GM19467 (cell line): Measurements from ENCODE around the gene EIF4E.

Source experiments
- ATAC-seq: cut with Tn5 transposase; IDR thresholded peaks from one replicate; pipeline ENCODE4 v1.9.1; 2021; ENCODE audit warnings: mild to moderate bottlenecking, moderate library complexity; ENCODE audit not compliant: unreplicated experiment

The EIF4E gene, protein sequence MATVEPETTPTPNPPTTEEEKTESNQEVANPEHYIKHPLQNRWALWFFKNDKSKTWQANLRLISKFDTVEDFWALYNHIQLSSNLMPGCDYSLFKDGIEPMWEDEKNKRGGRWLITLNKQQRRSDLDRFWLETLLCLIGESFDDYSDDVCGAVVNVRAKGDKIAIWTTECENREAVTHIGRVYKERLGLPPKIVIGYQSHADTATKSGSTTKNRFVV

DNA sequence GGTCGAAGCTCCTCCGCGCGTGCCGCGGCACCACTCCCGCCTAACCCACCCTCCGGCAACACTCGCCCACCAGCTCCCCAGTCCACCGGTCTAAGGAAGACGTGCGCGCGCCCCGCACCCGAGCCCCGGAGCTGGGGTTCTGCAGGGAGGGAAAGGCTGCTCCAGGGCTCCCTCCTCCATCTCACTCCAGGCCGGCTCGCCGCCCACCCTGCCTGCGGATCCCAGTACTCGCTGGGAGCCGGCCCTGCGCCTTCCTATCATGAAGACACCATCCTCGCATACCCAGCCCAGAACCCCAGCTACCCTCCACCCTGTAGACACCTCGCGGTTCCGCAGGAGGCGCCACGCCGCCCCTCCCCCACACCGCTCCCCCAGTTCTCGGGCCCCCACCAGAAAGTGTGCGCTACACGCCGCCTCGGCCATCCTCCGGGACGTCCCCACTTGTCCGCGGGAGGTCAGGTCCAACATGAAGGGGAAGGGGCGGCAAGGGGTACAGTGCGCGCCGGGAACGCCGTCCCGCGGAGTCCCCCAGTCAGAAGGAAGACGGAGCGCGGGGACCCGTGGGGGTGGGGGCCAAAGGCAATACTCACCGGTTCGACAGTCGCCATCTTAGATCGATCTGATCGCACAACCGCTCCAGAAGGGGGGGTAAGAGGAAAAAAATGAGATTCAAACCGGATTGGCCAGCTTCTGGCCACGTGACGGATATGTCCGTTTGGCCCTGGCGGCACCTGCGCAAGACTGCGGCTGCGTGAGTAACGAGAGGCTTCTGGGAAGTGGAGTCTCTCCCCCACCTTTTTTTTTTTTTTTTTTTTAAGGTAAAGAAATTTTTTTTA, at the start of gene EIF4E:
Gene EIF4E (minus strand): TSS at position 629 of the 836 bp plus-strand sequence. CDS start 21 bp downstream, at position 608.
- peak; percentile 69 for ATAC-seq

DNA sequence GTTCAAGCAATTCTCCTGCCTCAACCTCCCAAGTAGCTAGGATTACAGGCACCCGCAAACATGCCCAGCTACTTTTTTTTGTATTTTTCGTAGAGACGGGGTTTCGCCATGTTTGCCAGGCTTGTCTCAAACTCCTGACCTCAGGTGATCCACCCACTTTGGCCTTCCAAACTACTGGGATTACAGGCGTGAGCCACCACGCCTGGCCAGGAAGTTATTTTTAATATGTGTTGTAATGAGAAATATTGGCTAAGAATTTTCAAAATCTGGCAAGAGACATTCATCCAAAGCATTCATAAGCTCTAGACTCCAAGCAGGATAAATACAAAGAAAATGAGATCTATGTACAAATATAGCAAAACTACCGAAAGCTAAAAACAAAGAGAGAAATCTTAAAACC, 48.6 kb upstream of the EIF4E start:
- no peak for ATAC-seq

DNA sequence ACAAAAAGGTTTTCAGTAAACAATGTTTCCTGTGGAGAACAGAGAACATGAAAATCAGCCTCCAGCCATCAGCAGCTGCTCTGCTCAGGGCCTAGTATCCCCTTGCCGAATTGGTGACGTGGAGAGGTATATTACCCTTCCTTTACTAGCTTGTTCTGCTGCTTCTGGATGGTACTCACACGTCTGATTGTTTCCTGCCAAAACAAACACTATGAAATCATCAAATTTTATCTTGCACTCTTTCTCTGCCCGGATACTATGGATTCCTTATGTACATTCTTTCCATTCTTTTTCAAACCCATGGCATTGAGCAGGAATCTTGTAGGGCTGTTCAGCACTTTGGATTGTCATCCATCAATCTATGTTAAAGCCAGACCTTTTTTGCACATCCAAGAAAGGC, 47.8 kb upstream of the EIF4E start:
- no peak for ATAC-seq

DNA sequence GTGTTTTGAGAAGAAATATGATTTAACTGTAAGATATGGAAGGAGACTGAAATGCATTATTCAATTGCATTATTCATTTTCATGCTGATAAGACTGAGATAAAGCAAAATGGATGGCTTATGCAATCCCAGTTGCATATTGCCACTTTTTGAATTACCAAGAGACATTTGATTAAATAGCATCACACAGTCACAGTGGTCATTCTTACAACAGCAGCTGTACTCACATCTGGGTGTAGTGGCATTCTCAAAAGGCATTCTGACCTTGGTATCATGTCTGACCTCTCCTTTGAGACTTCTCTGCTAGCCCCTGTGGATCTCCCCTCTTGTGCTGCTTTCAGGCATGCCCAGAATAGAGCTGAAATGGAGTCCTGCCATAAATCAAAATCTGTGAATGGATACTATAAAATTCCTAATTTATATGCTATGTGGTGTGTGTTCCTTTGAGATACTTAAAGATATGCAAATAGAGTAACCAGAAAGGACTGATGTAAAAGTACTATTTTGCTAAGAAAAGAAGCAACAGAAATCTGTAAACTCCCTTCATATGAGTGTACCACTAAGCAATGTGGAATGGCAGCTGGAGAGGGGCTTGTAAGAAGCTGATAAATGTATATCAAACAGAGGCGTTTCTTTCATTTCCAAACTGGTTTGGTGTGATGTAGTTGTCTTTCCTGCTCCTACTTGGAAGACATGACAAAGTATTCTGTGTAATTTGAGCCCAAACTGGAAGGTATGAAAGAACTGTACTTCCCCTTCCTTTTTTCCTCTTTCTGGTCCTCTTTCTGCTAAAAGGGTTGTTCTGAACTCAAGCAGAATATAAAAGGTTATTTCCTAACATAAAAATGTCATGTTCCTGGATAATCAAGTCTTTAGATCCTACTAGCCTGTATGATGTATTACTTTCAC, 41.2 kb upstream of the EIF4E start:
- ATAC-seq, result no peak

DNA sequence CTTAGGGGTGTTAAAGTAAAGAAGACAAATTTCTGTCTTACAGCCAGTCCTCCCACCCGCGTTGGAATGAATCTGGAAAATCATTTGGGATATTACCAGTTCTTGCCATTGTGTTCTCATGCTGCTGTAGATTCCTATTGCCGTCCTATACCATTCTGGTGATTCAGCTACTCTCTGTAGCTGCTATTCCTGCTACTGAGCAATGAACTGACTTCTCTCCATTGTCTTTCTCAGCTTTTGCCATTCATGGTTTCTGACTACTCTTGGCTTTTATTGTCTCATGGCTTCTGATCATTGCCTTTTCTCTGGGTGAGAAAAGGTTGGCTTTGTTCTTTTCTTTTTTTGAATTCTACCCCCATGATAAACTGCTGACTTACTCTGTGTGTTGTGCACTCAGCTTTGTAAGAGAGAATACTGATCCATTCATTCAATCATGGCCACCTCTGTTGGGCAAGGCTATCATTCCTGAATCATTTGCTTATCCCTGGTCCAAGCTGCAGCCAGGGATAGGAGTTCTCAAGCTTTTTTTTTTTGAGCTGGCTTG, 38.9 kb upstream of the EIF4E start:
- no peak for ATAC-seq

DNA sequence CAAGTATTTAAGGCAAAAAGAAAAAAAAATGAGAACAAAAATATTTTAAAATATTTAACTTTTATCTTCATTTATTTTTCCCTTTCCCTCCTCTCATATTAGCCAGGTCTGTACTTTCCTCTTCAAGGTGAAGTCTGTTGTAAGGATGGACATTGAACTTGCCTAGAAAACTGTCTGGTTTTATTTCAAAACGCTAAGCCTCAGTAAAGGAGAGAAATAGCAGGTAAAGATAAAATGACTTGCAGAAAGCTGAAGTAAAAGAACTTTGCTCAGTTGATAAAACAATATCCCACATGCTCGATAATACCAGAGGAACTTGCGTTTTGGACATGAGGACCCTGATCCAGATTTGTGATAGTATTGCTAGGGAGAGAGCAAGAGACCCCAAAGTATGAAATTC, 38.0 kb upstream of the EIF4E start:
- no peak for ATAC-seq

DNA sequence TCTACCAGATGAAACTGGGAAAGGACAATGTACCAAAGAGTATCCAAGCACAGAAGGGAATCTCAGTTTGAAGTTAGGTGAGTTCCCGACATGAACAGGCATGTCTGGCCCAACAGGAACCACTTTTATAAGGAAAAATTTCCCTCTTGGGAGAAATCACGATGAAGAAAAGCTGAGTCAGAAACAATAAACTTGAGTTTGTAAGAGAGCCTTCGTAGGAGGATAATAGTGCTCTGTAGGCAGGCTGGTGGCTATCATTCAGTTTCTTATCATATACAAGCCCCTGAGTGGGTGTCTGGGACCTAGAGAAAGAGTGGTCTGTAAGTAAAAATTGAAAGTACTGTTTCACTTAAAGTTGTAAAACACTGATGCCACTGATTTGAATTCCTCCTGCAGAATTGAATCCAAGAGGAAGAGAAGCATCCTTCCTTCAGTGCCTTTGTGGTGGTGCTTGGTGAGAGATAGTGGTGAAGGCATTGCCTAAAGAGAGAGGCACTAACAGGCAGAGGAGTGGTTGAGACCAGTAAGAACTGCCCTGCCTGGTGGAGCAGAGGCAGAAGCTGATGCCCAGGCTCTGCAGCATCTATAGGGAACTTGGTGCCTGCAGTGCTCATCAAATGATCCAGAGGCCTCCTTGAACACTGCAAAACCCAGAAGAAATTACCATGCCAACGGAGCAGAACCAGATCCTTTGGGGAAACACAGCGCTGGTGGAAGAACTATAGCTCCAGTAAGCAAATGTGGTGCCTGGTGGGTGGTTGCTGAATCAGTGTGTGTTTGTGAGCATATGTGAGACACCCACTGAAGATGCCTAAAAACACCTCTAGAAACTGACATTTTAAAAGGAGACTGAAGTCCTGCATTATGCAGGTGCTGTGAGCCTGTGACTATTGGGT, 34.9 kb upstream of the EIF4E start:
- no peak for ATAC-seq

DNA sequence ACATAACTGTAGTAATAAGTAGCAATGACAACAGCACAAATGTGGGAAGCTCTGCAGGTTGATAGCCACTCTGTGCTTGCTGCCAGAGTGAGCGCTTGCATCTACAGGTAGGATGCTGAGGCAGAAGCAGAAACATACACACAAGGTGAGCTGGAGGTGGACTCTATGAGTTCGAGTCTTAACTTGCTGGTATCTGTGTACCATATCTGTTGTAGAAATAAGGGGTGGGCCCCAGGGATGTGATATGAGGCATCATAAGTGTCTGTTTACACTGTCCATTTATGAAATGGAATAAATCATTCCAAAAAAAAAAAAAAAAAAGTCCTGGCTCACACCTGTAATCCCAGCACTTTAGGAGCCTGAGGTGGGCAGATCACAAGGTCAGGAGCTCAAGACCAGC, 32.8 kb upstream of the EIF4E start:
- no peak for ATAC-seq

DNA sequence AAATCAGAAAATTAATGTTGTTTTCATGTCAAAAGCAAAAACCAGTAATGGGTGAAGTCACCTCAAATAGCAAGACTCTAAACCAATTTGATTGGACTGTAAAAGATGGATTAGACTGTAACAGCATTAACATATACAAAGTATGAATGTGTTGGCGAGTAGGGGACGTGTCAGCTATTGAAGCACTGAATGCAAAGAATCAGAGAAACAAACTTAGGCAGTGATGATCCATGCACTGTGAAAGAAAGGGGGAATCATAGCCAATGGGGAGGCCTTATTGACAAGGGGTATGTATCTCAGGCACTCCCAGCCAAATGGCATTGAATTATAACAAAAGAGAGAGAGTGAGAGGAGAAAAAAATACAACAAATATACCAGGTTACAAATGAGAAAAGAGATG, 30.5 kb upstream of the EIF4E start:
- no peak for ATAC-seq

DNA sequence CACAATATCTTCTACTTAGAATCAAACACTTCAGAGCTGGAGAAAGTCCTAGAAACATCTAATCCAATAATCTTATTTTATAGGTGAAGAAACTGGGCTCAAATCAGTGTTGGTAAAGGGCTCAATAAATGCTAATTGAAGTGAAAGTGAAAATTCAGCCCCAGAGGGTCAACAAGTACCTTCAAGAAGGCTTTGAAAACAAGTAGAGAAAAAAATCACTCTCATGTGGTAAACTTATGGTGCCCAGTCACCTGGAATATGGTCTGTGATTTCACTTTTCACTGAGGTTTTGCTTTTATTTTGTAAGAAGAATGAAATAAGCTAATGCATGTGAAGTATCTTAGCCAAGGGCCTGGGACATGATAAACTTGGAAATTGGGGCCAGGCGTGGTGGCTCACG, 29.1 kb upstream of the EIF4E start:
- no peak for ATAC-seq

DNA sequence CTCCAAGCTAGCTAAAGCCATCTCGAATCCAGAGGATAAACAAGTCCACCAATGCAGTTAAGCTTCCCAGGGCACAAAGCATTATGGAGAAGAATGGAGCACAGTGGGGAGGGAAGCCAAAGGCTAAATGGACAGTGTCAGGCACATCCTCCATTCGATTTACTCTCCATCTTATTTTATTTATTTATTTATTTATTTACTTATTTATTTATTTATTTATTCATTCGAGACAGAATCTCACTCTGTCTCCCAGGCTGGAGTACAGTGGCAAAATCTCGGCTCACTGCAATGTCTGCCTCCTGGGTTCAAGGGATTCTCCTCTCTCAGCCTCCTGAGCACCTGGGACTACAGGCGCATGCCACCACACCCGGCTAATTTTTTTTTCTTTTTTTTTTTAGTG, 26.3 kb upstream of the EIF4E start:
- no peak for ATAC-seq

DNA sequence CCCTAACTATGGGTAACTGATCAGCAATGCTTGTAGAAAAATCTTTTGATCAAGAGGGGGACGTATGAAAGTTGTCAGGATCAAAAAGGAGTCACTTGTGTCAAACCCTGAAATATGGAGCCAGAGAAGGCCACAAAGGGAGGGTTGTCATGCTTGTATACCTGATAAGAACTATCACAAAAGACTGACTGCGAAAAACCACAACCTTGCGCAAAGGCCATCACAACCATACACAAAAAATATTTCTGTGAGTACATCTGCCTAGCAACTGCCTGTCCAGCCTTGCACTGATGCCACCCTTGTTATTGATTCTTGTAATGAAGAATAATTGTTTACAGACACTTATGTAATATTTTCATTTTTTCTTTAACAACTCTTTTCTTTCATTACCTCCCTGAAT, 22.8 kb upstream of the EIF4E start:
- ATAC-seq, result no peak

DNA sequence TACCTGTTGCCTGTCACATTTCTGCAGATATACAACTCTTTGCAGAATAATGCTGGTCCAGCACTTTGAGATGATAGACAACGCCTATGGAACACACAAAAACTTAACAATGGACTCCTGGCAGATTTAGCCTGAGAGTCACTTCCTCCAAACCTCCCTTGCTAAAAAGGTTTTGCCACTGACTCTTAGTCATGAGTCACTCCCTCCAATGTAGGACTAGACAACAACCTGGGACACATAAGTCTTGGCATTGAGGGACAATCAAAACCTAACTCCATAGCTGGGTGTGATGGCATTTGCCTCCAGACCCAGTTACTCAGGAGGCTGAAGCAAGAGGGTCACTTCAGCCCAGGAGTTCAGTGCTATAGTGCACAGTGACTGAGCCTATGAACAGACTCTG, 22.0 kb upstream of the EIF4E start:
- ATAC-seq, result no peak

DNA sequence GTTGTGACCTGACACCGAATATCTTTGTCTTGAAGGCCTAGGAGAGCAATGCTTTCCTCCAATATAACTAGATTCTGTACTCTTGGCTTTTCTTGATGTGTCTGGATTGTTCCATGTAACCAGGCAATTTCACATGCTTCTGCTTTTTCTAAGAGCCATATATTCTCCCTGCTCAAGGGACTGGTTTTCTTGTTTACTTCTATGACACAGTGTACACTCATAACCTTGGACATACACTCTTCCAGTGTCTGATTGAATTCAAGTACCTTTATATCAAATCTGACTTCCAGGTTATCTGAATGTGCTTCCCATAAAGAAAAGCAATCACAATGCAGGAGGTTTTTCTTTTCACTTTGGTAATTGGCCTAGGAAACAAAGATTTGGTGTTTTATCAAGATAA, 17.4 kb upstream of the EIF4E start:
- ATAC-seq, result no peak

DNA sequence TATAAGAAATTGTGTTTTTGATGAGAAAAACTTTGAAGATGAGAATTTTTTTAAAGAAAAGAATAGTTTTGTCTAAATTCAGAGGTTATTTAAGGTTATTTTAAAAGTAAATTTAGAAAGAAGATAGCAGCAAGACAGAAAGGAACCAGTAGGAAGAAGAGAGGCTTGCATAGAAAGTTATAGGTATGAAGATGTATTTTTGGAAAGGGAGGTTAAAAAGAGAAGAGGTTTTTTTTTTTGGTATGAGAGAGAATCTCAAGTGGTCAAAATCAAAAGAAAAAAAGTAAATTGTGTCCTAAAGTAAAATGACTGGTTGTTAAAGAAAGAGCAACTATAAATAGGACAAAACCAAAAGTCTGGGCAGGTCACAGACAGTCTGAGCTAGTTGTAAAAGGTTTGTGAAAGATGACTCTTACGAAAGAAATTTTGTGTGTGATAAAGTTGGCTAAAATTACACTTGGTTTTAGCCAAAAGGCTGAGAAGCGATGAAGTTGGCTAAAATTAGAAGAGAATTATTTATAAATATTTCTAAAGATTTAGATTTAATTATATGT, 16.4 kb upstream of the EIF4E start:
- ATAC-seq, result no peak

DNA sequence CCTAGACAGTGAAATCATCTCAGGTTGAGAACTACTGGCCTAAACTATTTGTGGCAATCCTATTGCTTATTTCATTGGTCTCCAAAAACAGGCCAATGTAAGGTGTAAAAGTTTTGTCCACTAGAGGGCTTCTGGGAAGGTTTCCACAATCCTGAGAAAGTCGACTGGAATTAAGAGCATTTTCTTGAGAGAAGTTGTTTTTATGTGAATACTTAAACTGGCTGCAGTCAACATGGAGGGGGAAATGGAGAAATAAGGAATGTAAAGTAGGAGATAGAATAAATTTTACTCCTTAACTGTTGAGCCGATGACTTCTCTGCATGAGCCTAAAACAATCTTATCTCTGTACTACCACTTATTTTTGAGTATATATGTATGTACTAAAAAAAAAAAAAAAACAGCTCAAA, 11.0 kb upstream of the EIF4E start:
- ATAC-seq, result no peak

DNA sequence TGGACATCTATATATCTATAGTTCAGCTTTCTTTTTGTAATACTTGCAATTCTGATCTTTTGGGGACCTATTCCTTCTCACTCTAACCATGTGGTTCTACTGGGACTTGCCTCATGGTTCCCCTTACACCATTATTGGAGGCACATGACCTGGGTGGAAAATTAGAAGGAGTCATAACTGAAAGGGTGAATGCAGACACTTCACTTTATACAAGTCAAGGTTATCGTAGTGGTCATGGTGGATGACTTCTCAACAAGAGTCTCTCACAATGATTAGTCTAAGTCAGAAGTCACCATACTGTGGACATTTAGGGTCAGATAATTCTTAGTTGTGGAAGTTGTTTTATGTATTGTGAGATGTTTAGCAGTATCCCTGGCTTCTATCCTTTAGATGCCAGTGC, 10.5 kb upstream of the EIF4E start:
- ATAC-seq, result no peak

DNA sequence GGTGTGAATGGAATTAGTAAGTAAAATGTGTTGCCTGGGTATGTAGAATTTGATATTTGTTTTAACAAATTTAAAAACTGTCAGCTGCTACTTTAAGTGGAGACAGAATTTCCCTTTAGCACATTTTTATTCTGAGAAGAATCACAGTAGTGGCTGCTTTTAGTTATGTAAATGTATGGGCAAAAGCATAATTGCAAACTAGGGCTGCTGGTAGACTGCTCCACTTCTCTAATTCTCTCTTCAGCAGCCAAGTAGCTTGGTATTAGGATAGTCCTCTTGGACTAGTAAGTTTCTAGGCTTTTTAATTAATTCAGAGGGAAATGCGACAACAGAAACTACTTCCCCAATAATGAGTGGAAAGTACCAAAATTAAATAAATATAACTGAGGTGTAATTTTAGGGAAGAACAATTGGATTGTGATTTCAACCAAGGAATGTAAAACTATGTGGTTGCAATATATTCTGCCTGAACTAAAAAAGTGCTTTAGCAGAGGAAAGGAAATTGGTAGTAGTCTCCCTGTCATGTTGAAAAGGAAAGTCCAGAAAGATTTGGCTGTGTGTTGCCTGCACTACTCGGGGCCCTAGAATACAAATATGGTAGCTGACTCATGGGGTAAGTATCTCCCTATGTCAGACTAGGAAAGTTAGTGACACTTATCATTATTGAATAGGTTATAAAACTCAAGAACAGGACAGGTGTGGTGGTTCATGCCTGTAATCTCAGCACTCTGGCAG, 9.2 kb upstream of the EIF4E start:
- no peak for ATAC-seq

DNA sequence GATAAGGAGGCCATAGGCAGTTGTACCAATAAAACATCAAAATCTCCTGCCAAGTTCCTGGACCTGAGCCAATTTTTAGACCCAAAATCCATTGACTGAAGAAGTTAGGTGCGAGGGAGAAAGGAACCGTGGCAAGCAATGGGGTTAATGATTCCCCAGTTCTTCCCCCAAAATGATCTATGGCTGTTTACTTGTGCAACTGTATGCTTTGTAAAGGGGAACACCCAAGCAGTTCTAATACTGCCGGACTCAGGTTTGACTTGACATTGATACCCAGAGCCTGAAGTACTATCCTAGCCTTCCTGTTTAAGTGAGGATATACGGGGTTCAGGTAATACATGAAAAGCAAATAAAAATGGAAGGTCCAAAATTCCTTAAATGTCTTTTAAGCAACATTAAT, 6.7 kb upstream of the EIF4E start:
- no peak for ATAC-seq
